OCI-LY3 (cell line): Measurements from ENCODE around the gene RAPGEF3.

Experiments used
- CTCF ChIP-seq: fragments of 200-600, 300-600 bp; sonication (generic); IDR thresholded peaks from 2 replicates; pipeline ENCODE4 v1.5.1; 2014; ENCODE audit warnings: antibody characterized with exemption, low read length, low read depth
- EZH2phosphoT487 ChIP-seq: fragments of 200-600 bp; shearing (Covaris generic); IDR thresholded peaks from 2 replicates; pipeline ENCODE4 v1.6.1; 2018; ENCODE audit warnings: antibody characterized with exemption, mixed run types, low read depth

GRCh38 chr12:47739979-47740378 is 18.7 kb downstream of the RAPGEF3 start:
- no peak for TF ChIP-seq CTCF
- TF ChIP-seq EZH2phosphoT487: no peak
